Measurements from ENCODE around the gene DNAL4. TPM values are rescaled to one million over a fixed set of nuclear protein-coding genes. Genes with fewer than 3 reads are reported as not detected.

DNAL4 gene
- polyA plus RNA-seq, 1 experiment = 29.9 TPM

DNA sequence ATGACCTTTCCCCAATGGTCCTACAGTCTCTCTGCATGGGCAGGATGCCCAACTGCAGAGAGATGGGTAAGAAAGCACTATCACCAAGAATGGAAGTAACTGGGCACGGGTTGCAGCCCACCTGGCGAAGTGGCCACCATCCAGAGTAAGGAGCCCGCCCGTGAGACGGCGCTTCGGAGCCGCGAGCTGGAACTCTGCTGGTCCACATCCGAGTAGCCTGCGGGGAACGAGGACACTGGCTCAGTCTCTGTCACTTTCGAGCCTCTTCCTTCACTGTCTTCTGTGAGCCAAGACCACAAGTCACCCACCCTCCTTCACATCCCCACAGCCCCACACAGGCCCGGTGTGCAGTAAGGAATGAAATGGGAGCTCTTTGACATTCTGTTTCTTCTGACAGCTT, 43.8 kb downstream of the DNAL4 start:
- CTCF ChIA-PET = interaction anchor here (1.6 kb wide), 1 partner anchor 16 kb away, joined by 6 read pairs; no protein-coding TSS in a partner anchor

GRCh38 chr22:38748487-38749136, 45.3 kb downstream of the DNAL4 start:
- no peaks in the 10 kb centered on the region for H3K27me3 ChIP-seq (ENCODE audit: control insufficient read depth, insufficient read depth, low read length)
- ChIA-PET CTCF (interaction anchor here (1.2 to 3.8 kb wide), 4 partner anchors 15 to 21 kb away, joined by 3 to 16 read pairs (median 6); no protein-coding TSS in a partner anchor), POLR2A (no interaction called here)
- no peak for DNase-seq (ENCODE audit: low read depth)
- TF ChIP-seq, protein P1, sequence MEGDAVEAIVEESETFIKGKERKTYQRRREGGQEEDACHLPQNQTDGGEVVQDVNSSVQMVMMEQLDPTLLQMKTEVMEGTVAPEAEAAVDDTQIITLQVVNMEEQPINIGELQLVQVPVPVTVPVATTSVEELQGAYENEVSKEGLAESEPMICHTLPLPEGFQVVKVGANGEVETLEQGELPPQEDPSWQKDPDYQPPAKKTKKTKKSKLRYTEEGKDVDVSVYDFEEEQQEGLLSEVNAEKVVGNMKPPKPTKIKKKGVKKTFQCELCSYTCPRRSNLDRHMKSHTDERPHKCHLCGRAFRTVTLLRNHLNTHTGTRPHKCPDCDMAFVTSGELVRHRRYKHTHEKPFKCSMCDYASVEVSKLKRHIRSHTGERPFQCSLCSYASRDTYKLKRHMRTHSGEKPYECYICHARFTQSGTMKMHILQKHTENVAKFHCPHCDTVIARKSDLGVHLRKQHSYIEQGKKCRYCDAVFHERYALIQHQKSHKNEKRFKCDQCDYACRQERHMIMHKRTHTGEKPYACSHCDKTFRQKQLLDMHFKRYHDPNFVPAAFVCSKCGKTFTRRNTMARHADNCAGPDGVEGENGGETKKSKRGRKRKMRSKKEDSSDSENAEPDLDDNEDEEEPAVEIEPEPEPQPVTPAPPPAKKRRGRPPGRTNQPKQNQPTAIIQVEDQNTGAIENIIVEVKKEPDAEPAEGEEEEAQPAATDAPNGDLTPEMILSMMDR (IDR thresholded peaks at IDR 0.05; ENCODE audit: insufficient read depth, low read depth, low read length) = no peak
- no peak overlapping the region for H3K4me3 ChIP-seq (ENCODE audit: low read depth, low read length)
- peaks cover 33% of the 10 kb centered on the region for H3K36me3 ChIP-seq (ENCODE audit: control insufficient read depth, insufficient read depth, low read length)

More for the DNA sequence above, 43.8 kb downstream of the DNAL4 start:
- no peak for DNase-seq (ENCODE audit: low read depth)
- TF ChIP-seq, protein P1 (IDR thresholded peaks at IDR 0.05; ENCODE audit: insufficient read depth, low read depth, low read length) = no peak
- Histone ChIP-seq H3K27me3 (ENCODE audit: control insufficient read depth, insufficient read depth, low read length) (no peaks in the 10 kb centered on the region), H3K4me3 (ENCODE audit: low read depth, low read length) (no peak overlapping the region), H3K36me3 (ENCODE audit: control insufficient read depth, insufficient read depth, low read length) (peaks cover 30% of the 10 kb centered on the region)
- POLR2A ChIA-PET = no interaction called here

DNA sequence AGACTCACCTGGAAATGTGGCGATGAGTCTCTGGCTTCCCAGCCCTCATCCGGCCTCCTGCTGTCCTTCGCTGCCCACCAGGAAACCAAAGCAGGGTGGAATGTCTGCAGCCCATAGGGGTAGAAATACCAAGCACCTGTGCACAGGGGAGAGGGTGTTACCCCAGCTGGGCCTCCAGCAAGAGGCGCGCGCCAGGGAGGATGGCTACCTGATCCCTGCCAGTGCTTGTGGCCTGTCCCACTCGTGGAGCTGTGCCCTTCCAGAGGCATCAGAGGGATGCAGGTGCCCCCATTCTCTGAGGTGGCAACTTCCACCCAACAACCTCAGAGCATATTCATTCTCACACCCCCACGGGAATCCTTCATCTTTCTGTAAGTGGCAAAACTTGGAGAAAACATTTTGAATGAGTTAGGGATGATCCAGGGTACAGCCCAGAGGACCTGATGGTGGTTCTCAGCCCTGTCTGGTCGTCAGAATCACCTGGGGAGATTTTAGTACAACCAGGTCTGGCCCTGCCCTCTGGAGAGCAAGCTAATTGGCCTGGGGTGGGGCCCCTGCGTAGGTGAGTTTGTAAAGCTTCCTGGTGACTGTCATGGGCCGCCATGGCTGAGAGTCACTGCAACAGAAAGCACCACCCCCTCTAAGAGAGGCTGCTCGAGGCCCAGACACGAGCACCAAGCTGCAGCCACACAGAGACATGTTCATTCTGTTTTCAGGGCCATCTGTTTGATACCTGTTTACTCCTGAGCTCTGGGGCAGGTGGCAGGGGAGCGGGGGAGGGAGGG, 48.1 kb downstream of the DNAL4 start:
- H3K36me3 ChIP-seq (ENCODE audit: control insufficient read depth, insufficient read depth, low read length) = peaks cover 27% of the 10 kb centered on the region

GRCh38 chr22:38744981-38745380, 49.0 kb downstream of the DNAL4 start:
- TF ChIP-seq, protein P1 (IDR thresholded peaks at IDR 0.05; ENCODE audit: insufficient read depth, low read depth, low read length) = no peak
- peaks cover 27% of the 10 kb centered on the region for H3K36me3 ChIP-seq (ENCODE audit: control insufficient read depth, insufficient read depth, low read length)
- no peak for DNase-seq (ENCODE audit: low read depth)
- H3K4me3 ChIP-seq (ENCODE audit: low read depth, low read length) = no peak overlapping the region
- POLR2A ChIA-PET = no interaction called here
- CTCF ChIA-PET = interaction anchor here (1.0 to 3.8 kb wide), 2 partner anchors 12 to 24 kb away, joined by 3 to 16 read pairs; no protein-coding TSS in a partner anchor
- H3K27me3 ChIP-seq (ENCODE audit: control insufficient read depth, insufficient read depth, low read length) = no peaks in the 10 kb centered on the region

More for the DNA sequence above, 48.1 kb downstream of the DNAL4 start:
- POLR2A ChIA-PET = no interaction called here
- Histone ChIP-seq H3K27me3 (ENCODE audit: control insufficient read depth, insufficient read depth, low read length) (no peaks in the 10 kb centered on the region), H3K4me3 (ENCODE audit: low read depth, low read length) (no peak overlapping the region)
- CTCF ChIA-PET = interaction anchor here (1.0 to 3.8 kb wide), 3 partner anchors 12 to 23 kb away, joined by 3 to 16 read pairs (median 4); no protein-coding TSS in a partner anchor
- TF ChIP-seq, protein P1 (IDR thresholded peaks at IDR 0.05; ENCODE audit: insufficient read depth, low read depth, low read length) = no peak
- DNase-seq (ENCODE audit: low read depth) = no peak

Data from BJ (cell line).